Dendritic cell treated with granulocyte-macrophage colony-stimulating factor and Interleukin-4, amounts not matched to agents 40 ng/mL and 50 ng/mL, for 4 days (primary cell): ENCODE data around the gene ADAM8.

Experiments
- H3K27ac Mint-ChIP-seq: one replicate; pipeline ENCODE4 v1.8.0; 2022; ENCODE audit warnings: mild to moderate bottlenecking, mixed read lengths
- H3K27me3 Mint-ChIP-seq: one replicate; pipeline ENCODE4 v1.8.0; 2022; ENCODE audit warnings: mild to moderate bottlenecking, mixed read lengths
- H3K36me3 Mint-ChIP-seq: one replicate; pipeline ENCODE4 v1.8.0; 2022; ENCODE audit warnings: low read depth, mixed read lengths
- H3K4me1 Mint-ChIP-seq: one replicate; pipeline ENCODE4 v1.8.0; 2022; ENCODE audit warnings: low read depth, mixed read lengths
- H3K4me3 Mint-ChIP-seq: one replicate; pipeline ENCODE4 v1.8.0; 2022; ENCODE audit warnings: mild to moderate bottlenecking, moderate library complexity, mixed read lengths
- H3K9me3 Mint-ChIP-seq: one replicate; pipeline ENCODE4 v1.8.0; 2022; ENCODE audit warnings: mixed read lengths
- intact Hi-C: fragments of 100-400 bp; cut with micrococcal nuclease; formaldehyde crosslinking; loops from one replicate; pipeline ENCODE4 v1.15.0; 2022

Gene ADAM8

GRCh38 chr10:133249975-133250754, 26.5 kb downstream of the ADAM8 start:
- H3K4me3 Mint-ChIP-seq: no peak overlapping the region
- H3K36me3 Mint-ChIP-seq: no peaks in the 10 kb centered on the region
- peak overlapping the region; percentile 30 for H3K27ac Mint-ChIP-seq
- peaks cover 37% of the 10 kb centered on the region for H3K4me1 Mint-ChIP-seq
- intact Hi-C loops: no loop called here
- H3K9me3 Mint-ChIP-seq: no peaks in the 10 kb centered on the region
- peaks cover 25% of the 10 kb centered on the region for H3K27me3 Mint-ChIP-seq

- intact Hi-C loops: no loop called here
- no peaks in the 10 kb centered on the region for H3K9me3 Mint-ChIP-seq
- H3K27ac Mint-ChIP-seq: no peak overlapping the region
- peaks cover 28% of the 10 kb centered on the region for H3K27me3 Mint-ChIP-seq
- H3K36me3 Mint-ChIP-seq: no peaks in the 10 kb centered on the region
- H3K4me1 Mint-ChIP-seq: peaks cover 27% of the 10 kb centered on the region
- no peak overlapping the region for H3K4me3 Mint-ChIP-seq
These were observed 27.4 kb downstream of the ADAM8 start for GRCh38 chr10:133249094-133249780.

- H3K4me1 Mint-ChIP-seq: peaks cover 18% of the 10 kb centered on the region
- no peaks in the 10 kb centered on the region for H3K36me3 Mint-ChIP-seq
- H3K27ac Mint-ChIP-seq: no peak overlapping the region
- intact Hi-C loops: no loop called here
- H3K9me3 Mint-ChIP-seq: no peaks in the 10 kb centered on the region
- no peak overlapping the region for H3K4me3 Mint-ChIP-seq
- H3K27me3 Mint-ChIP-seq: peaks cover 37% of the 10 kb centered on the region
These were observed 28.3 kb downstream of the ADAM8 start for GRCh38 chr10:133248334-133248715.

GRCh38 chr10:133247681-133248333, 28.9 kb downstream of the ADAM8 start:
- H3K27ac Mint-ChIP-seq: no peak overlapping the region
- H3K36me3 Mint-ChIP-seq: no peaks in the 10 kb centered on the region
- H3K4me3 Mint-ChIP-seq: no peak overlapping the region
- H3K4me1 Mint-ChIP-seq: peaks cover 19% of the 10 kb centered on the region
- peaks cover 43% of the 10 kb centered on the region for H3K27me3 Mint-ChIP-seq
- H3K9me3 Mint-ChIP-seq: no peaks in the 10 kb centered on the region
- intact Hi-C loops: no loop called here

GRCh38 chr10:133246236-133246626, 30.4 kb downstream of the ADAM8 start:
- H3K4me3 Mint-ChIP-seq: no peak overlapping the region
- no peak overlapping the region for H3K27ac Mint-ChIP-seq
- intact Hi-C loops: no loop called here
- peaks cover 35% of the 10 kb centered on the region for H3K4me1 Mint-ChIP-seq
- no peaks in the 10 kb centered on the region for H3K36me3 Mint-ChIP-seq
- H3K27me3 Mint-ChIP-seq: peaks cover 56% of the 10 kb centered on the region
- no peaks in the 10 kb centered on the region for H3K9me3 Mint-ChIP-seq

GRCh38 chr10:133245439-133246235, 31.0 kb downstream of the ADAM8 start:
- Mint-ChIP-seq H3K36me3 (no peaks in the 10 kb centered on the region), H3K4me1 (peaks cover 41% of the 10 kb centered on the region), H3K9me3 (no peaks in the 10 kb centered on the region), H3K27me3 (peaks cover 61% of the 10 kb centered on the region), H3K4me3 (no peak overlapping the region), H3K27ac (no peak overlapping the region)
- intact Hi-C loops: no loop called here

- Mint-ChIP-seq H3K4me3 (no peak overlapping the region), H3K36me3 (peaks cover 10% of the 10 kb centered on the region), H3K27me3 (peaks cover 66% of the 10 kb centered on the region), H3K27ac (no peak overlapping the region), H3K9me3 (no peaks in the 10 kb centered on the region), H3K4me1 (peaks cover 51% of the 10 kb centered on the region)
- intact Hi-C loops: no loop called here
These were observed 33.1 kb downstream of the ADAM8 start for GRCh38 chr10:133243593-133243992.

- Mint-ChIP-seq H3K36me3 (peaks cover 10% of the 10 kb centered on the region), H3K27me3 (peaks cover 74% of the 10 kb centered on the region), H3K9me3 (no peaks in the 10 kb centered on the region), H3K4me3 (no peak overlapping the region), H3K27ac (no peak overlapping the region), H3K4me1 (peaks cover 59% of the 10 kb centered on the region)
- intact Hi-C loops: no loop called here
These were observed 33.9 kb downstream of the ADAM8 start for GRCh38 chr10:133242611-133243356.

- H3K4me1 Mint-ChIP-seq: peaks cover 61% of the 10 kb centered on the region
- H3K27ac Mint-ChIP-seq: no peak overlapping the region
- no peaks in the 10 kb centered on the region for H3K9me3 Mint-ChIP-seq
- H3K27me3 Mint-ChIP-seq: peaks cover 73% of the 10 kb centered on the region
- H3K36me3 Mint-ChIP-seq: peaks cover 10% of the 10 kb centered on the region
- intact Hi-C loops: no loop called here
- peak overlapping the region; percentile 70 for H3K4me3 Mint-ChIP-seq
These were observed 35.0 kb downstream of the ADAM8 start for GRCh38 chr10:133241501-133242205.

GRCh38 chr10:133239990-133240389, 36.7 kb downstream of the ADAM8 start:
- H3K27ac Mint-ChIP-seq: no peak overlapping the region
- peaks cover 70% of the 10 kb centered on the region for H3K4me1 Mint-ChIP-seq
- no peaks in the 10 kb centered on the region for H3K9me3 Mint-ChIP-seq
- no peak overlapping the region for H3K4me3 Mint-ChIP-seq
- H3K36me3 Mint-ChIP-seq: peaks cover 10% of the 10 kb centered on the region
- intact Hi-C loops: loop anchor here (10.0 kb wide), 1 partner anchor 95 kb away; no protein-coding TSS in a partner anchor
- H3K27me3 Mint-ChIP-seq: peaks cover 74% of the 10 kb centered on the region

GRCh38 chr10:133238466-133238804, 38.2 kb downstream of the ADAM8 start:
- intact Hi-C loops: loop anchor here (10.0 kb wide), 1 partner anchor 94 kb away; no protein-coding TSS in a partner anchor
- peaks cover 63% of the 10 kb centered on the region for H3K27me3 Mint-ChIP-seq
- peak overlapping the region; percentile 73 for H3K4me3 Mint-ChIP-seq
- H3K4me1 Mint-ChIP-seq: peaks cover 72% of the 10 kb centered on the region
- H3K27ac Mint-ChIP-seq: no peak overlapping the region
- H3K36me3 Mint-ChIP-seq: peaks cover 10% of the 10 kb centered on the region
- no peaks in the 10 kb centered on the region for H3K9me3 Mint-ChIP-seq

- Mint-ChIP-seq H3K4me3 (peak within 1 kb of the TSS; percentile 73), H3K9me3 (no peaks in the 10 kb centered on the region), H3K27ac (peak within 1 kb of the TSS; percentile 92), H3K27me3 (peaks cover 61% of the 10 kb centered on the region), H3K4me1 (peaks cover 67% of the 10 kb centered on the region), H3K36me3 (peaks cover 10% of the 10 kb centered on the region)
- intact Hi-C loops: loop anchor here (2.0 to 10.0 kb wide), 2 partner anchors 19 to 93 kb away; no protein-coding TSS in a partner anchor
These were observed 38.8 kb downstream of the ADAM8 start, which contains the start of gene VENTX for GRCh38 chr10:133237588-133238465. VENTX (plus strand) TSS chr10:133237855; CDS start chr10:133237915, 60 bp downstream.
